B cell (primary cell): Measurements from ENCODE around the gene IMPA2. TPM values are rescaled to one million over a fixed set of nuclear protein-coding genes. Genes with fewer than 3 reads are reported as not detected.

Source experiments
- ATAC-seq: fragments of 200-7000 bp; cut with Tn5 transposase; one replicate; pipeline ENCODE4 v1.10.0; 2021; ENCODE audit warnings: low read depth, mild to moderate bottlenecking, moderate number of reproducible peaks, moderate library complexity
- CTCF ChIA-PET: fragments of 350-600 bp; sonication (Branson Sonifier 250); formaldehyde crosslinking; loops from one replicate; lab custom pipeline; 2021; ENCODE audit warnings: antibody characterized with exemption, inconsistent platforms; lab: Charles Lee
- POLR2A ChIA-PET: fragments of 350-600 bp; sonication (Branson Sonifier 250); formaldehyde crosslinking; loops from one replicate; lab custom pipeline; 2021; ENCODE audit warnings: antibody characterized with exemption; lab: Charles Lee
- DNase-seq: peaks from one replicate; pipeline ENCODE4 v3.0.0; 2013
- H2AFZ ChIP-seq: 2 replicates; pipeline ENCODE4 v1.6.1; 2012; ENCODE audit warnings: mild to moderate bottlenecking, low read depth, low read length; ENCODE audit not compliant: insufficient read depth, poor library complexity, severe bottlenecking
- H3K27ac ChIP-seq, 2 donors: 1 replicate in 1 of 2; 2 replicates in 1 of 2; pipeline ENCODE4 v1.5.1; 2012 to 2013; ENCODE audit warnings: low read length in 2 of 2, mild to moderate bottlenecking in 2 of 2, moderate library complexity in 1 of 2
- H3K27me3 ChIP-seq, 4 experiments: fragments of 200-600 bp in 1 of 4; sonication (generic) in 1 of 4; replicated peaks in 1 of 4; 1 replicate in 2 of 4; 2 replicates in 2 of 4; pipeline versions ENCODE4 v1.6.1 to v1.7.0; 2013 to 2016; ENCODE audit warnings: low read length in 3 of 4, mild to moderate bottlenecking in 2 of 4, mixed read lengths in 1 of 4, moderate library complexity in 1 of 4; ENCODE audit not compliant: insufficient read depth in 4 of 4, control insufficient read depth in 3 of 4; ENCODE audit errors: control extremely low read depth in 1 of 4
- H3K36me3 ChIP-seq, 2 experiments: replicated peaks in 1 of 2; 1 replicate in 1 of 2; 2 replicates in 1 of 2; pipeline versions ENCODE4 v1.6.1 to v1.7.1; 2013; ENCODE audit warnings: low read length in 1 of 2; ENCODE audit not compliant: insufficient read depth in 2 of 2, control insufficient read depth in 1 of 2; ENCODE audit errors: control extremely low read depth in 1 of 2, extremely low read depth in 1 of 2
- H3K4me1 ChIP-seq, 2 donors: fragments of 200-600 bp in 1 of 2; sonication (generic) in 1 of 2; 1 replicate in 1 of 2; 2 replicates in 1 of 2; pipeline versions ENCODE4 v1.5.1 to v1.6.1; 2013 to 2017; ENCODE audit warnings: low read length in 2 of 2; ENCODE audit not compliant: control insufficient read depth in 2 of 2, insufficient read depth in 2 of 2
- H3K4me2 ChIP-seq: replicated peaks from 2 replicates; pipeline ENCODE3; 2012; ENCODE audit warnings: mild to moderate bottlenecking, low read depth, low read length; ENCODE audit not compliant: poor library complexity, severe bottlenecking
- H3K4me3 ChIP-seq, 5 experiments: fragments of 200-600 bp in 1 of 5; sonication (generic) in 1 of 5; 1 replicate in 3 of 5; 2 replicates in 2 of 5; pipeline versions ENCODE4 v1.5.1 to v1.7.0; 2011 to 2016; ENCODE audit warnings: low read length in 4 of 5, mild to moderate bottlenecking in 4 of 5, low read depth in 2 of 5, control low read depth in 1 of 5, moderate library complexity in 1 of 5; ENCODE audit not compliant: insufficient read depth in 1 of 5; ENCODE audit errors: control extremely low read depth in 1 of 5, extremely low read depth in 1 of 5
- H3K79me2 ChIP-seq: fragments of 200-600 bp; sonication (generic); one replicate; pipeline ENCODE4 v1.6.0; 2016; ENCODE audit warnings: low read length; ENCODE audit not compliant: control insufficient read depth, insufficient read depth
- H3K9ac ChIP-seq: fragments of 200-600 bp; sonication (generic); 2 replicates; pipeline ENCODE4 v1.6.1; 2017; ENCODE audit warnings: mild to moderate bottlenecking, low read length, moderate library complexity
- H3K9me3 ChIP-seq, 3 donors: one replicate each; pipeline versions ENCODE4 v1.6.1 to v1.7.1; 2013; ENCODE audit warnings: low read length in 2 of 3; ENCODE audit not compliant: control insufficient read depth in 2 of 3, insufficient read depth in 1 of 3; ENCODE audit errors: control extremely low read depth in 1 of 3
- H4K20me1 ChIP-seq: 2 replicates; pipeline ENCODE4 v1.6.0; 2012; ENCODE audit warnings: mild to moderate bottlenecking, low read length; ENCODE audit not compliant: insufficient read depth, control insufficient read depth, poor library complexity, severe bottlenecking
- H3K27ac Mint-ChIP-seq: one replicate; pipeline ENCODE4 v1.8.0; 2021; ENCODE audit warnings: mixed read lengths
- H3K27me3 Mint-ChIP-seq: one replicate; pipeline ENCODE4 v1.8.0; 2021; ENCODE audit warnings: mixed read lengths
- H3K4me1 Mint-ChIP-seq: one replicate; pipeline ENCODE4 v1.8.0; 2021; ENCODE audit warnings: mixed read lengths
- H3K4me3 Mint-ChIP-seq: one replicate; pipeline ENCODE4 v1.8.0; 2021; ENCODE audit warnings: mixed read lengths
- H3K9me3 Mint-ChIP-seq: one replicate; pipeline ENCODE4 v1.8.0; 2022; ENCODE audit warnings: mixed read lengths; ENCODE audit not compliant: insufficient read depth
- EZH2 ChIP-seq: IDR thresholded peaks from 2 replicates; pipeline ENCODE4 v1.6.1; 2012; ENCODE audit warnings: borderline replicate concordance, low read depth, mild to moderate bottlenecking, moderate library complexity, low read length; ENCODE audit not compliant: insufficient read depth, poor library complexity, severe bottlenecking
- WGBS: methylation state at CpG from one replicate; pipeline ENCODE4 v1.1.5; 2013; ENCODE audit warnings: missing lambda C conversion rate; ENCODE audit not compliant: insufficient coverage; 5-methylcytosine and 5-hydroxymethylcytosine counted together
- intact Hi-C: fragments of 100-400 bp; cut with micrococcal nuclease; formaldehyde crosslinking; loops from one replicate; pipeline ENCODE4 v1.10.0; 2022
- polyA plus RNA-seq: library from polyadenylated mRNA; depleted of rRNA; stranded (reverse); fragments of >200 nt; gene quantifications from 2 replicates; pipeline ENCODE4 v1.2.3, GENCODE V29; 2012
- total RNA-seq, 2 donors: library from RNA; stranded (reverse); fragments of 120-200 nt in 1 of 2; gene quantifications; 1 replicate in 1 of 2; 2 replicates in 1 of 2; pipeline versions ENCODE4 v1.2.3 to v1.2.4, GENCODE V29; 2013 to 2022
- TF ChIP-seq, protein P1 (sequence below): fragments of 200-600 bp; IDR thresholded peaks from one replicate; pipeline ENCODE4 v1.8.0; 2022; ENCODE audit warnings: antibody characterized with exemption, mild to moderate bottlenecking

Gene IMPA2
- total and polyA plus RNA-seq, 2 donors (not counting 1 experiment from before 2014, with no cell fraction given) = 8.0 to 11.7 TPM

DNA sequence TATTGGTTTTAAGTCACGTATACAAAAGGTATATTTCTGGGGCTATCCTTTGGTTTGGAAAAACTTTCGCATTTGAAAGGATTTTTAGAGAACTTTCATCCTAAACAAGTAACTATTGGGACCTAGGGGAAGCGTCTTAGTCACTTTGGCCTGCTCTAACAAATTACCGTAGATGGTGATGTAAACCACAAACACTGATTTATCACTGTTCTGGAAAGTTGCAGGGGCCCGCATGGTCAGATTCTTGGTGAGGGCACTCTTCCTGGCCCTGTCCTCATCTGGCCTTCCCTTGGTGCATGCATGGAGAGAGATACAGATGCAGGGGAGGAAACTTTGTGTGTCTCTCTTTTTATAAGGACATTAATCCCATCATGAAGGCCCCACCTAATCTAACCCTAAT is 63.3 kb downstream of the IMPA2 start:
- Histone ChIP-seq H3K36me3 (no peaks in the 10 kb centered on the region), H3K79me2 (no peaks in the 10 kb centered on the region), H3K9ac (no peak overlapping the region), H2AFZ (no peak overlapping the region), H3K4me1 (peaks cover 12 to 17% of the 10 kb centered on the region in 2 donors), H3K4me2 (no peak overlapping the region), H4K20me1 (no peaks in the 10 kb centered on the region), H3K27me3 (peaks cover 0 to 3% (median 0%) of the 10 kb centered on the region in 4 experiments), H3K9me3 (peaks cover 0 to 3% (median 0%) of the 10 kb centered on the region in 3 donors), H3K27ac (no peak overlapping the region), H3K4me3 (no peak overlapping the region)
- 100% methylated on average over 2 of the region's 5 CpGs for WGBS
- ChIA-PET POLR2A (no interaction called here), CTCF (interaction anchor here (1.2 kb wide), 1 partner anchor 107 kb away, joined by 3 read pairs; no protein-coding TSS in a partner anchor)
- peaks cover 15% of the 10 kb centered on the region for H3K4me1 Mint-ChIP-seq
- H3K27me3 Mint-ChIP-seq = peaks cover 3% of the 10 kb centered on the region
- ATAC-seq = no peak
- TF ChIP-seq EZH2 = no peak
- TF ChIP-seq, protein P1, sequence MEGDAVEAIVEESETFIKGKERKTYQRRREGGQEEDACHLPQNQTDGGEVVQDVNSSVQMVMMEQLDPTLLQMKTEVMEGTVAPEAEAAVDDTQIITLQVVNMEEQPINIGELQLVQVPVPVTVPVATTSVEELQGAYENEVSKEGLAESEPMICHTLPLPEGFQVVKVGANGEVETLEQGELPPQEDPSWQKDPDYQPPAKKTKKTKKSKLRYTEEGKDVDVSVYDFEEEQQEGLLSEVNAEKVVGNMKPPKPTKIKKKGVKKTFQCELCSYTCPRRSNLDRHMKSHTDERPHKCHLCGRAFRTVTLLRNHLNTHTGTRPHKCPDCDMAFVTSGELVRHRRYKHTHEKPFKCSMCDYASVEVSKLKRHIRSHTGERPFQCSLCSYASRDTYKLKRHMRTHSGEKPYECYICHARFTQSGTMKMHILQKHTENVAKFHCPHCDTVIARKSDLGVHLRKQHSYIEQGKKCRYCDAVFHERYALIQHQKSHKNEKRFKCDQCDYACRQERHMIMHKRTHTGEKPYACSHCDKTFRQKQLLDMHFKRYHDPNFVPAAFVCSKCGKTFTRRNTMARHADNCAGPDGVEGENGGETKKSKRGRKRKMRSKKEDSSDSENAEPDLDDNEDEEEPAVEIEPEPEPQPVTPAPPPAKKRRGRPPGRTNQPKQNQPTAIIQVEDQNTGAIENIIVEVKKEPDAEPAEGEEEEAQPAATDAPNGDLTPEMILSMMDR = no peak
- no peak for DNase-seq
- no peaks in the 10 kb centered on the region for H3K9me3 Mint-ChIP-seq
- intact Hi-C loops = no loop called here
- no peak overlapping the region for H3K27ac Mint-ChIP-seq
- no peak overlapping the region for H3K4me3 Mint-ChIP-seq

DNA sequence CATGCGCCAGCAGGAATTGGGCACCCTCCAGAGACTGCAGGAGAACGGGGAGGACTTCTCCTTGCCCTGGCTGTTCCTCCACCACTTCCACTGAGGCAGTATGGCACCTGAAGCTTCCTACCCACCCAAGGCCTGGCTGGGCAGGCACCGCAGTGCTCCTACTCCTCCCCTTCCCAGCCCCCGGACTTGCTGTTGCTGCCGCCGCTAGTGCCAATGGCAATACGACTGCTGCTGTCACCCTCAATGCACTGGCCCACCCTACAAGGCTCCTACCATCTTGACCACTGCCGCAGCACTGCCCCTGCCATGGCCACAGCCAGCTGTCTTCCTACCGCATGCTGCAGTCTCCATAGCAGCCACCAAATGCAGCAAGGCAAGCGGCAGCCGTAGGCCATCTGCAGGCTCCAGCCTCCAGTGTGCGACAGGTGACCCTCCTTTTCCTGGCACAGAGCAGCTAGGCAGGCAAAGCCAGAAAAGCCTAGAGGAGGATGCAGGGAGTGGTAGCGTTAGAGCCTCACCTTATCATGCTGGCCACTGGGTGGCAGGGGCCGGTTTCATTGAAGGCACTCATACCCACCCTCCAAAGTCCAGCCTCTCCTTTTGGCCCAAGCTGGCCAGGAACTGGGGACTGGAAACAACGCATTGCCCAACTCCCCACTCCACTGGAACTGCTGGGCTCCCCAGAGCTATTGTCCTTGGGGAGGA is 64.9 kb downstream of the IMPA2 start:
- intact Hi-C loops = no loop called here
- Histone ChIP-seq H3K27me3 (peaks cover 0 to 3% (median 0%) of the 10 kb centered on the region in 4 experiments), H3K27ac (no peak overlapping the region), H3K4me2 (no peak overlapping the region), H3K36me3 (no peaks in the 10 kb centered on the region), H3K79me2 (no peaks in the 10 kb centered on the region), H3K4me3 (no peak overlapping the region), H4K20me1 (no peaks in the 10 kb centered on the region), H2AFZ (no peak overlapping the region), H3K9me3 (peaks cover 0 to 3% (median 0%) of the 10 kb centered on the region in 3 donors), H3K9ac (no peak overlapping the region), H3K4me1 (peaks cover 28 to 33% of the 10 kb centered on the region in 2 donors)
- ChIA-PET CTCF (no interaction called here), POLR2A (no interaction called here)
- H3K27ac Mint-ChIP-seq = no peak overlapping the region
- H3K27me3 Mint-ChIP-seq = peaks cover 3% of the 10 kb centered on the region
- no peak for DNase-seq
- WGBS = 86% methylated on average over 15 of the region's 15 CpGs
- ATAC-seq = no peak
- TF ChIP-seq, protein P1 = no peak
- TF ChIP-seq EZH2 = no peak
- peaks cover 30% of the 10 kb centered on the region for H3K4me1 Mint-ChIP-seq
- no peak overlapping the region for H3K4me3 Mint-ChIP-seq
- no peaks in the 10 kb centered on the region for H3K9me3 Mint-ChIP-seq
